Body of pancreas (tissue), 4 donors: ENCODE measurements around the gene HS6ST2. TPM values are rescaled to one million over a fixed set of nuclear protein-coding genes. Genes with fewer than 3 reads are reported as not detected.
"Not testable (repeated sequence)": the region's sequence is repeated elsewhere in the genome, so short reads cannot be mapped to it uniquely, and the experiment has no call there.

Source experiments
- ATAC-seq: fragments of 150-250 bp; one replicate; pipeline ENCODE4 v1.9.1; 2016
- DNase-seq, 4 donors: peaks; one replicate each; pipeline ENCODE4 v3.0.0-alpha.2; 2019
- H3K27ac ChIP-seq, 4 donors: fragments of 200-600 bp; sonication (generic); 1 replicate in 3 of 4; 2 replicates in 1 of 4; pipeline versions ENCODE4 v1.5.1 to v1.6.1; 2016 to 2019; ENCODE audit warnings: mild to moderate bottlenecking in 1 of 4, mixed read lengths in 1 of 4, moderate library complexity in 1 of 4
- H3K27me3 ChIP-seq, 2 donors: fragments of 200-600 bp; sonication (generic); one replicate each; pipeline ENCODE4 v1.6.0; 2016; ENCODE audit warnings: mild to moderate bottlenecking in 1 of 2
- H3K36me3 ChIP-seq, 2 donors: fragments of 200-600 bp; sonication (generic); replicated peaks in 1 of 2; 2 replicates each; pipeline ENCODE4 v1.5.1; 2016; ENCODE audit warnings: low read depth in 2 of 2; ENCODE audit not compliant: insufficient read depth in 1 of 2
- H3K4me1 ChIP-seq: fragments of 200-600 bp; sonication (generic); one replicate; pipeline ENCODE4 v1.6.0; 2016
- H3K4me3 ChIP-seq, 2 donors: fragments of 200-600 bp; sonication (generic); 1 replicate in 1 of 2; 2 replicates in 1 of 2; pipeline ENCODE4 v1.5.1; 2016 to 2019
- H3K9me3 ChIP-seq, 3 donors: fragments of 200-600 bp; sonication (generic); 1 replicate in 2 of 3; 2 replicates in 1 of 3; pipeline ENCODE4 v1.5.1; 2016
- POLR2A ChIP-seq, 3 donors: fragments of 450-650 bp; IDR thresholded peaks; one replicate each; pipeline ENCODE4 v1.6.1; 2016; ENCODE audit warnings: antibody characterized with exemption in 3 of 3, mild to moderate bottlenecking in 2 of 3
- WGBS, 2 donors: methylation state at CpG; one replicate each; pipeline ENCODE4 v1.1.5; 2017; 5-methylcytosine and 5-hydroxymethylcytosine counted together
- intact Hi-C: fragments of 100-400 bp; cut with DNase I; formaldehyde crosslinking; loops from one replicate; pipeline ENCODE4 v1.15.1; 2023
- total RNA-seq, 2 donors: library from RNA; depleted of rRNA; stranded (reverse); fragments of >200 nt; gene quantifications; one replicate each; pipeline ENCODE4 v1.1.0, GENCODE V29; 2016
- TF ChIP-seq, protein P1 (sequence below), 7 experiments: fragments of 450-650 bp in 4 of 7; fragments of 200-600 bp in 3 of 7; sonication (generic) in 3 of 7; IDR thresholded peaks; one replicate each; pipeline ENCODE4 v1.5.1; 2016 to 2019; ENCODE audit warnings: antibody characterized with exemption in 7 of 7

HS6ST2 gene
- total RNA-seq, 2 donors from 2014 or later = 2.6 to 5.3 TPM

DNA sequence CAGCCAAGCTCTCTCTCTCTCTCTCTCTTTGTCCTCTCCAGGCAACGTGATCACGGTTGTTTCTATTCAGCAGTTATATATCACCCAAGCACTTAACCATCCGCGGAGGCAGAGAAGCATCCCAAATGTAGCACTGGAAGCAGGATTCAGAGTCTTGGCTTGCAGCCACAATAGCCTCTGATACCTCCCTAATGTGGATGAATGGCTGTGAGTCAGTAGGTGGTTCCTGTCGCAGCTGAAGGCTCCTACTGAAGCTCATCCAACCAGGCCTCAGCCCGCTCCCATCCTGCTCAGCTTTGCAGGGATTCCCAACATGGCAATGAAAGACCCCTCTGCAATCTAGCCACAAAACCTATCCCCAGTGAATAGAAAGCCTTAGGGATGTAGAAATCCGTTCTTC, 5.1 kb downstream of the HS6ST2 start:
- TF ChIP-seq, protein P1, sequence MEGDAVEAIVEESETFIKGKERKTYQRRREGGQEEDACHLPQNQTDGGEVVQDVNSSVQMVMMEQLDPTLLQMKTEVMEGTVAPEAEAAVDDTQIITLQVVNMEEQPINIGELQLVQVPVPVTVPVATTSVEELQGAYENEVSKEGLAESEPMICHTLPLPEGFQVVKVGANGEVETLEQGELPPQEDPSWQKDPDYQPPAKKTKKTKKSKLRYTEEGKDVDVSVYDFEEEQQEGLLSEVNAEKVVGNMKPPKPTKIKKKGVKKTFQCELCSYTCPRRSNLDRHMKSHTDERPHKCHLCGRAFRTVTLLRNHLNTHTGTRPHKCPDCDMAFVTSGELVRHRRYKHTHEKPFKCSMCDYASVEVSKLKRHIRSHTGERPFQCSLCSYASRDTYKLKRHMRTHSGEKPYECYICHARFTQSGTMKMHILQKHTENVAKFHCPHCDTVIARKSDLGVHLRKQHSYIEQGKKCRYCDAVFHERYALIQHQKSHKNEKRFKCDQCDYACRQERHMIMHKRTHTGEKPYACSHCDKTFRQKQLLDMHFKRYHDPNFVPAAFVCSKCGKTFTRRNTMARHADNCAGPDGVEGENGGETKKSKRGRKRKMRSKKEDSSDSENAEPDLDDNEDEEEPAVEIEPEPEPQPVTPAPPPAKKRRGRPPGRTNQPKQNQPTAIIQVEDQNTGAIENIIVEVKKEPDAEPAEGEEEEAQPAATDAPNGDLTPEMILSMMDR (IDR thresholded peaks at IDR 0.05) = no peak
- no peak for TF ChIP-seq POLR2A (IDR thresholded peaks at IDR 0.05)
- Histone ChIP-seq H3K9me3 (no peaks in the 10 kb centered on the region), H3K27ac (peak overlapping the region in 1 of 4 donors; percentile 67), H3K4me3 (no peak overlapping the region), H3K36me3 (no peaks in the 10 kb centered on the region), H3K4me1 (peaks cover 27% of the 10 kb centered on the region), H3K27me3 (no peaks in the 10 kb centered on the region)
- ATAC-seq (no peak), DNase-seq (peak in 2 of 4 donors; percentile 10 to 23)
- intact Hi-C loops = no loop called here
- 73 to 80% methylated on average over 5 to 7 of the region's 7 CpGs for WGBS, 2 donors

GRCh38 chrX:132948648-132949260, 9.7 kb downstream of the HS6ST2 start:
- Histone ChIP-seq H3K4me1 (peaks cover 5% of the 10 kb centered on the region), H3K9me3 (no peaks in the 10 kb centered on the region), H3K4me3 (no peak overlapping the region), H3K27me3 (no peaks in the 10 kb centered on the region), H3K36me3 (no peaks in the 10 kb centered on the region), H3K27ac (no peak overlapping the region)
- no peak for ATAC-seq
- intact Hi-C loops = no loop called here
- TF ChIP-seq, protein P1 (IDR thresholded peaks at IDR 0.05) = peak in 2 of 7 experiments; percentile 4 to 27
- no peak for TF ChIP-seq POLR2A (IDR thresholded peaks at IDR 0.05)
- DNase-seq = peak in 2 of 4 donors; percentile 12 to 21
- 27 to 33% methylated on average over 4 of the region's 4 CpGs for WGBS, 2 donors

- H3K4me3 ChIP-seq, H3K27me3 ChIP-seq, DNase-seq, H3K9me3 ChIP-seq, ATAC-seq, H3K36me3 ChIP-seq, H3K27ac ChIP-seq, intact Hi-C loops, H3K4me1 ChIP-seq: not testable (repeated sequence)
- 93 to 100% methylated on average over 3 to 4 of the region's 4 CpGs for WGBS, 2 donors
Measured at GRCh38 chrX:132945055-132945599, 13.3 kb downstream of the HS6ST2 start.

DNA sequence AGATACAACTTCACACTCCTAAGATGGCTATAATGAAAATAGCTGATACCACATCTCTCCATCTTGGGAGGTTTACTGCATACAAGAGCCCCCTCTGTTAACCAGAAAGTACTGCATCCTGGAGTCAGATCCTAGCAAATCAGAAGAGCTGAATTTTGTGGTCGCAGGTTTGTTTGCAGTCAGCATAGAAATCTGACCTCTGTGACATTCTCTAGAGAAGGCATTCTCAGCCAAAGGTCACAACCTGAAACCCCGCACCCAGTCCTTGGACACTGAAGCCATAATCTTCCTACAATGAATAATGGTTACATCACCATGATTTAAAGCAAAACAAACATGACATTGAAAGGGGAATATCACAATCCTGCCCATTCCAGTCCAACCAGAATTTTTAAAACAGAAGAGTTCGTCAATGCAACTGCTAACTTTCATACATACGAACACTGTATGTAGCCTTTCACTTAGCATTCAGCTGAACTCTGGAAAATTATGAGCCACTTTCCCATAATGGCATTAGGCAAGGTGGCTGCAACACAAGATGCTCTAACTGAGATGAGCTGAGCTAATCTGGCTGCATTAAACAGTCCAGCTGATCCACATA, 17.6 kb downstream of the HS6ST2 start:
- TF ChIP-seq, protein P1 (IDR thresholded peaks at IDR 0.05) = peak in 2 of 7 experiments; percentile 9 to 14
- no peak for TF ChIP-seq POLR2A (IDR thresholded peaks at IDR 0.05)
- no peak overlapping the region for H3K4me3 ChIP-seq
- 19 to 22% methylated on average over 4 of the region's 4 CpGs for WGBS, 2 donors
- DNase-seq (no peak), ATAC-seq (no peak)
- H3K36me3 ChIP-seq = no peaks in the 10 kb centered on the region
- H3K27ac ChIP-seq = no peak overlapping the region
- H3K4me1 ChIP-seq = no peaks in the 10 kb centered on the region
- no peaks in the 10 kb centered on the region for H3K9me3 ChIP-seq
- intact Hi-C loops = no loop called here
- H3K27me3 ChIP-seq = no peaks in the 10 kb centered on the region

DNA sequence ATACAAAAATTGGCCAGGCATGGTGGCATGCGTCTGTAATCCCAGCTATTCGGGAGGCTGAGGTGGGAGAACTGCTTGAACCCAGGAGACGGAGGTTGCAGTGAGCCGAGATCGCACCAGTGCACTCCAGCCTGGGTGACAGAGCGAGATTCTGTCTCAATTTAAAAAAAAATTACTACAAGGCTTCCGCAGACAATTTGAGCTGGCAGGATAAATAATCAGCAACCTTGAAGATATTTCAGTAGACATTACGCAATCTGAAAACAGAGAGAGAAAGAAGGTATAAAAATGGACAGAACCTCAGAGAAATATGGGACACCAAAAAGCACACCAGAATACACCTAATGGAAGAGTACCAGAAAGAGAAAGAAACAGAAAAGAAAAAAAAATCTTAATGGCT, 25.3 kb downstream of the HS6ST2 start:
- Histone ChIP-seq H3K4me1 (no peaks in the 10 kb centered on the region), H3K27me3 (no peaks in the 10 kb centered on the region), H3K4me3 (no peak overlapping the region), H3K27ac (no peak overlapping the region), H3K9me3 (no peaks in the 10 kb centered on the region), H3K36me3 (no peaks in the 10 kb centered on the region)
- TF ChIP-seq, protein P1 (IDR thresholded peaks at IDR 0.05) = no peak
- no peak for TF ChIP-seq POLR2A (IDR thresholded peaks at IDR 0.05)
- ATAC-seq = no peak
- no peak for DNase-seq
- WGBS, 2 donors = 75 to 81% methylated on average over 8 of the region's 8 CpGs
- intact Hi-C loops = no loop called here
